GM18867 (cell line): Measurements from ENCODE around the gene SFXN5.
"Not testable (repeated sequence)": the region's sequence is repeated elsewhere in the genome, so short reads cannot be mapped to it uniquely, and the experiment has no call there.

Experiments
- ATAC-seq: cut with Tn5 transposase; IDR thresholded peaks from one replicate; pipeline ENCODE4 v1.9.1; 2021; ENCODE audit warnings: mild to moderate bottlenecking, moderate library complexity; ENCODE audit not compliant: unreplicated experiment

SFXN5 gene

GRCh38 chr2:73078457-73079411 lies 7.2 kb upstream of the SFXN5 start:
- no peak for ATAC-seq

- ATAC-seq, result no peak
Measured at GRCh38 chr2:73077424-73077795, 5.9 kb upstream of the SFXN5 start.

GRCh38 chr2:73076701-73077423 lies 5.3 kb upstream of the SFXN5 start:
- no peak for ATAC-seq

- ATAC-seq, result no peak
Measured at GRCh38 chr2:73075477-73076373, 4.2 kb upstream of the SFXN5 start.

DNA sequence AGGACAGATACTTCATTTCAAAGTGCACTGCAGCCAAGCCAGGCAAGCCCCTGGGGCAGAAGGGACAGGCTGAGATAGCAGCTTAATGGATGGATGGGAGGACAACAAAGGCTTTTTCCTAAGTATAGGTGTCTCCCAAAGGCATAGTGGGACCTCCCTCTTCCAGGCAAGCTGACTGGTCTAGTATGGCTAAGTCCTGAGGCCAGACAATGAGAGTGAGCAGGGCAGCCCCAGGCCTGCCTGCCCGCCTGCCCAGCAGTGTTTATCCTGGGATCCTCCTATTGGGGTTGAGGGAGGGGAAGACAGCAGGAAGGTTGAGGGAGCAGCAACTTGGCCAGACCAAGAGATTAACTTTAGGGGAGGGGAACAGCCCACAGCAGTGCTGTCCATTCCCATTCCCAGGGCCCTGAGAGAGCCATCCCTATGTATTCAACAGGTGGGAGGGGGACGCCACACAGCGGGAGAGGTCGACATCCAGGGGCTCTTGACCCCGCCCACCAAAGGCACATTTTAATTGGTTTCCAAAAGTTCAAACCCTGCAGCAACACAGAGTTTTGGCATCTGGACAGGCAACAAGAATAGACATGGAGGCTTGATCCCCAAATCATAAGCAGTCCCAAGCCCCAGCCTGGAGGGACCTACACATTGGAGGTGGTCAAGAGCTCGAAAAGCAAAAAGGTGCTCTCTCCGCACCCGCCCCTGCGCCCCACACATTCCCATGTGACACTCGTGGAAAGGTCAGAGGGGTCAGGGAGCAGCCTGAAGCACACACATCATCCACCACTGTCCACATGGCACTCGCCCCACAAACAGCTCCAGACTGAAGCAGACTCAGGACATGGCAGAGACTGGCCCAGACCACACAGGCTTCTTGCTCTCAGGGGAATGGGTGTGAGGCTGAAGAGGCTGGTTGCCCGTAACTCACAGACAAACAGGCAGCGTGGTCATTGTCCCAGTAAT lies 2.9 kb upstream of the SFXN5 start:
- ATAC-seq, result no peak

GRCh38 chr2:73072416-73072815 lies 904 bp upstream of the SFXN5 start:
- no peak for ATAC-seq

DNA sequence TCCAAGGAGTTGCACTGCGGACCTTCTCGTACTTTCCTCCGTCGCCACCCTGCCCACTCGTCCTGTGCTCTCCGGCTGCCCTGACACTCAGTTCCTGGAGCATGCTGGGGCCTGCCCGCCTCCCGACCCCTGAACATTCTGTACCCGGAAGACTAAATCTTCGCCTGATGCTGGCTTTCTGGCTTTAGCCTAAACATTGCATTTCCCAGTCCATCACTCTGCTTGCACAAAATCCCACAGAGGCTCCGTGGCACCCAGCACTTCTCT lies 550 bp upstream of the SFXN5 start:
- ATAC-seq, result no peak

- peak; percentile 24 for ATAC-seq
Measured at GRCh38 chr2:73070643-73071359, 711 bp downstream of the SFXN5 start.

- ATAC-seq, result no peak
Measured at GRCh38 chr2:73069855-73070642, 1.5 kb downstream of the SFXN5 start.

DNA sequence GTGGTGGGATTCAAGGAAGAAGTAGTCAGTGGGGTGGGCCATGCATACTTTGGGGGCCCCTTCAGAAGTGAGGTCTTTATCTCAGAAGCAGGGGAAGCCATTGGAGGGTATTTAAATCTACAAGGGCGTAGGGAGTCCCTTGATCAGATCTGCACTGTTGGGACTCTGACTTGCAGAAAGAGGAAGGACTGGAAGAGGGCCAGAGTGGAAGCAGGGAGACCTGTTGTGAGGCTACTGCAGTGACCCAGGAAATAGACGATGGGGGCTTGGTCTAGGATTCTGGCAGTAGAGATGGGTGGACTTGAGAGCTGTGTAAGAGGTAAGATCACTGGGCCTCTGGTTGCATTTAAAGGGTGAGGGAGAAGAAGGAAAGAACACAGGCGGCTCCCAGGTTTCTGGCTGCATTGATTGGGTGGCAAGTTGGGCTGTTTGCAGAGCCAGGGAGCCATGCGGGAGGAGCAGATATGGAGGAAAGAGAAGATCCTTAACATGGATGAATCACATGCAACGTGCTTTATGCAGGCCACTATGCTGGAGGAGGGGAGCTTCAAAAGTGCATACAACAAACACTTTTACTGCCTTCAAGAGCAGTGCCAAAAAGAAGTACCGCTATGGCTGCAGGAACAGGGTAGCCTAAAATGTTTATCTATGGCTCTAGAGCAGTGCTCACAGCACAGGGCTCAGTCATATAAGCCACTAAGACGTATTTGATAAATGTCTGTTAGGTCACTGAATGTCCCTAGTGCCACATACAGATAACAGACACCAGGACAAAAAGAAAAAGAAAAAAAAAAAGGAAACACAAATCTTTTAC lies 2.3 kb downstream of the SFXN5 start:
- ATAC-seq, result no peak

DNA sequence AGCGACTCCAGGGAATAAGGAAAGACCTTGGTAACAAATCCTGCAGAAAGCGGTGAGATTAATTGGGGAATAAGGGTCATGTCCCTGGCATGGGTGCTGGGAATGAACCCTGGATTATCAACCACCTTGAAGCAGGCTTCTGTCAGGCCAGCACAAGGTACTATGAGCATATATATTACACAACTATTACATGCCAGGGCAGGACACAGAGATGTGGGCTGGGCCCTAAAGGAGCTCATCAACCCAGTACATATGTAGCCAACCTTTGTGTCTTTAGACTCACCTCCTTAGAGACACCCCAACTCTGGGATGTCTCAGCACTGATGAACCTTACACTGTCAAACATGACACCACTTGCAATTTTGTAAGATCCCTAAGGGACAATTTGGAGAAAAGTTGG lies 3.4 kb downstream of the SFXN5 start:
- ATAC-seq, result no peak

DNA sequence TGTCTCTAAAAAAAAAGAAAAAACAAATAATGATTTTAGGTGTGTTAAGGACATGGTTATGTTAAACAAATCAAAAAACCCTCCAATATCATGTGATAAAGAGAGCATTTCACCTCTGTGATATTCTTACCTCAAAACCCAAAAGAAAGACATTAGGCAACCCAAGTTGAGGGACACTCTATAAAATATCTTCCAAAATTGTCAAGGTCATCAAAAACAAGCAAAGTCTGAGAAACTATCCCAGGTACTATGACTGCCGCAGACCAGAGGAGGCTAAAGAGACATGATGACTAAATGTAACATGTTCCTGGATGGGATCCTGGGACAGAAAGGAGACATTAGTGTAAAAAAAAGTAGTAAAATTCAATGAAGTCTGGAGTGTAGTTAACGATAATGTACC lies 4.5 kb downstream of the SFXN5 start:
- no peak for ATAC-seq

GRCh38 chr2:73065070-73065469 lies 6.4 kb downstream of the SFXN5 start:
- not testable (repeated sequence) for ATAC-seq

DNA sequence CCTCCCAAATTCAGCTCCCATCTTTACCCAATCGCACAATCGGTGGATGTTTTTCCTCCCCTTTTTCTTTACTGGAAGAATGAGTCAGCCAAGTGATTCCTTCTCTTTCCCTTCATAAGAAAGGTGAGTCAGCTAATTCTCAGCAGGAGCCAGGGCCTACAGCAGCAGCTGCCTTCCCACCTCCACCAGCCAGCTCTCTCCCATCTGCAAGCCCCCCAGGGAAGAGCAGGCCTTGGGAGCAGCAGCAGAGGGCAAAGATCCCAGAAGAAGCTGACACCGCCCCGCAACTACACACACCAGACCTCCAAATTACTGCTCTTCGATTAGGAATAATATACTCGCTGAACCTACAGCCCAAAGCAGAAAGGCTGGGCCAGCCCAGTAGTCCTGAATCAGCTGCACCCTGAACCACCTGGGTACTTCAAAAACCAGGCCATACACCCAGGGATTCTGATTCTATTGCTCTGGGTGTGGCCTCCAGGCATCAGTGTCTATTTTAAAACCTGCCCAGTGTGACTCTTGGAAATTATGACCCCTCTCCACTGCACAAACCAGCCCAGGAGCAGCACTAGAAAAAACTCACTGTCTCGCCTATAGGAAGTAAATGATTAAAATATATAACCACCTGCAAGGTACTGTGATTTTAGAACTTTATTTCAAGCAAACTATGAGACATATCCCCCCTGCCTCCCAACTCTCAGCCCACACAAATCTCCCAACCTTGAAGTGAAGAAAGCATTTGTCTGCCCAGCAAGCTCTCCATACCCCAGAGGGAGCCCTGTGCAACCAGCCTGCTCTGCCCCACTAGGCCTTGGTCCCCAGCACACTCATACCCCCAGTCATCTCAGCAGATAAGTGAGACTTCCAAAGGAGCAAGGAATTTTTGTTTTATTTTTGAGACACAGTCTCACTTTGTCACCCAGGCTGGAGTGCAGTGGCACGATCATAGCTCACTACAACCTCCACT lies 7.3 kb downstream of the SFXN5 start:
- ATAC-seq, result no peak

- ATAC-seq, result no peak
Measured at GRCh38 chr2:73063472-73063871, 8.0 kb downstream of the SFXN5 start.

DNA sequence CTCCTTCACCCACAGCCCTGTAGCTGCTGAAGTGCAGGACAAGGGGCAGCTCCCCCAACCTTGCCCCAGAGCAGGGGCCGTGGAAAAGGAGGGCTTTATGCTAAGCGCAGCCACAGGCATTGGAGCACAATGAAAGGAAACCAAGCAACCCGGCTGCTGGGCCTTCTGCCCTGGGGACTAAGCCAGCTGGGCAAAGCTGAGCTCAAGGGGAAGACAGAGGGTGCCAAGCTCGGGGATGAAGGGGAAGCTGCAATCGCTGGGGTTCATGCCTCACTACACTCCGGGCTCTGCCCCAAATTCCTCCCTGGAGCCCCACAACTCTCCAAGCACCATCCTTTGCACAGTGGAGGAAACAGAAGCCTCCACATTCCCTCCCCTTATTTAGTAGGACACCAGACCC lies 12.4 kb downstream of the SFXN5 start:
- no peak for ATAC-seq

GRCh38 chr2:73054980-73055379 lies 16.5 kb downstream of the SFXN5 start:
- ATAC-seq, result no peak
